ENCODE data around the gene TRPM3.
"Not testable (repeated sequence)": the region's sequence is repeated elsewhere in the genome, so short reads cannot be mapped to it uniquely, and the experiment has no call there.

The TRPM3 gene

DNA sequence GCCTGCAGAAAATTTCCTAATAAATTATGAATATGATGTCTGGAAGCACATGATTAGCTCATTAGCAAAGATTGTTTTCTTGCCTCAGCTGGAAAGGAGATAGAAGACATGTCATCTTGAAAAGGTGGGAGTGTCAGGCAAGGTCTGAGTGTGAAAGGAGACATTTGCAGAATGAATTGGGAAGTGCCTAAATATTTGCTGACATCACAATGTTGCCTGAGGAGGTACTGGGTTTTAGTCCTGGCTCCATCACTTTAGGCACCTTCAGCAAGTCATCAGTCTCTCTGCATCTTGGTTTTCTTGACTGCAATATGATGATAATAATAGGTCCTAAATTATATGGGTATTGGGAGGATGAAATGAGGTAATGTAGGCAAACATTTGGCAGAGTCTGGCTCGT lies 140.1 kb downstream of the TRPM3 start:
- H3K27ac Mint-ChIP-seq, result no peak overlapping the region
- H3K36me3 Mint-ChIP-seq (ENCODE audit: low read depth), result no peaks in the 10 kb centered on the region
- H3K27me3 Mint-ChIP-seq (ENCODE audit: low read depth, poor library complexity), result no peaks in the 10 kb centered on the region
- H3K4me1 Mint-ChIP-seq, result peaks cover 15% of the 10 kb centered on the region
- no peak for DNase-seq
- peaks cover 12% of the 10 kb centered on the region for H3K9me3 Mint-ChIP-seq
- H3K4me3 Mint-ChIP-seq, result no peak overlapping the region
- TF ChIP-seq, protein P1, sequence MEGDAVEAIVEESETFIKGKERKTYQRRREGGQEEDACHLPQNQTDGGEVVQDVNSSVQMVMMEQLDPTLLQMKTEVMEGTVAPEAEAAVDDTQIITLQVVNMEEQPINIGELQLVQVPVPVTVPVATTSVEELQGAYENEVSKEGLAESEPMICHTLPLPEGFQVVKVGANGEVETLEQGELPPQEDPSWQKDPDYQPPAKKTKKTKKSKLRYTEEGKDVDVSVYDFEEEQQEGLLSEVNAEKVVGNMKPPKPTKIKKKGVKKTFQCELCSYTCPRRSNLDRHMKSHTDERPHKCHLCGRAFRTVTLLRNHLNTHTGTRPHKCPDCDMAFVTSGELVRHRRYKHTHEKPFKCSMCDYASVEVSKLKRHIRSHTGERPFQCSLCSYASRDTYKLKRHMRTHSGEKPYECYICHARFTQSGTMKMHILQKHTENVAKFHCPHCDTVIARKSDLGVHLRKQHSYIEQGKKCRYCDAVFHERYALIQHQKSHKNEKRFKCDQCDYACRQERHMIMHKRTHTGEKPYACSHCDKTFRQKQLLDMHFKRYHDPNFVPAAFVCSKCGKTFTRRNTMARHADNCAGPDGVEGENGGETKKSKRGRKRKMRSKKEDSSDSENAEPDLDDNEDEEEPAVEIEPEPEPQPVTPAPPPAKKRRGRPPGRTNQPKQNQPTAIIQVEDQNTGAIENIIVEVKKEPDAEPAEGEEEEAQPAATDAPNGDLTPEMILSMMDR (IDR thresholded peaks at IDR 0.05), result no peak

DNA sequence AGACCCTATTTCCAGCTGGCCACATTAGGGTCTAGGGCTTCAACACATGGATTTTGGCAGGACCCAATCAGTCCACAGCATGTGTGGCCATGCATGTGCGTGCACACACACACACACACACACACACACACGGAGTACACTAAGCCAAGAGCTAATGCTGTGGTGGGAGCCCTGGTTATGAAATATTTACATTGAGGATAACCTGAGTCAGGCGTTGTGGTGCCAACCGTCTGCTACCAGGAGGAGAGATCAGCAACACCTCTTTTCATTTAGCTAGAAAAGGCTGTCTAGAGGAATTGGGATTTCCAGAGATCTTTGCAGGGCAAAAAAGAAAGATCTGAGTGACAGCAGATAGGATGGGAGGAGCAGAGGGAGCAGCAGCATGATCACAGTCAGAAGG lies 141.5 kb downstream of the TRPM3 start:
- Mint-ChIP-seq H3K4me1 (peaks cover 15% of the 10 kb centered on the region), H3K36me3 (ENCODE audit: low read depth) (no peaks in the 10 kb centered on the region), H3K4me3 (no peak overlapping the region), H3K27ac (peak overlapping the region; percentile 14), H3K27me3 (ENCODE audit: low read depth, poor library complexity) (no peaks in the 10 kb centered on the region), H3K9me3 (peaks cover 9% of the 10 kb centered on the region)
- no peak for DNase-seq
- TF ChIP-seq, protein P1 (IDR thresholded peaks at IDR 0.05), result no peak

DNA sequence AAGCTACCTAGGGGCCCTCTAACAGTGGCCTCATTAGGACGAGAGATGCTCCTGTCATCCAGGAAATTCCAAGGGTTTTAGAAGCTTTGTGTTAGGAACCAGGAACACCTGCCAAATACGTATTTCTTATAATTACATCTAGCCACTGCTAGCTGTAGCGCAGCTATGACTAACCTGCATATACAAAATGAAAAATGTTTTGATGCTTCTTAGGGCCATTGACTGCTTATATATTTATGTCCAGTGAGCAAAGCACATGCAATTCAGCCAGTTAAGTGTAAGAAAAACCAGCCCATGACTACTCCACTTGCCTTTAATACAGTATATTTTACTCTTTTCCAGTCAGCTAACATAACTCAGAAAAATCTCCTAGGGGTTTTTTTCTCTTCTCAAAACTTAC lies 143.3 kb downstream of the TRPM3 start:
- Mint-ChIP-seq H3K27ac (no peak overlapping the region), H3K9me3 (no peaks in the 10 kb centered on the region), H3K4me1 (peaks cover 15% of the 10 kb centered on the region), H3K27me3 (ENCODE audit: low read depth, poor library complexity) (no peaks in the 10 kb centered on the region), H3K4me3 (no peak overlapping the region), H3K36me3 (ENCODE audit: low read depth) (no peaks in the 10 kb centered on the region)
- TF ChIP-seq, protein P1 (IDR thresholded peaks at IDR 0.05), result no peak
- no peak for DNase-seq

DNA sequence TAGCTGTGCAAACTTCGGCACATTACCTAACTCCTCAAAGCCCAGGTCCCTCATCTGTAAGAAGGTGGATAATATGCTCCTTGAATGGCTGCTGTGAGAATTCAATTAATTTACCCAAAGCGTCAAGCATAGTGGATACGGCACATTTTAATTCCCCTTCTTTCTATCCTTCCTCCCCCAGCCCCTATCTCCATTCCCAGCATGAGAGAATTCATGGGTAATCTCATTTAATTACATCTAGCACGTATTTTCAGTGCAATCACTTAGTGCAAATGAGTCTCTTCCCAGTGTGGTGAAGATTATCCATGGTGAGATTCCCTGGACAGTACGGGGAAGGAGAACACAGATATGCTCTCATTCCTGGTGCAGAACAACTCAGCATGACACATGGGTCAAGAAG lies 145.6 kb downstream of the TRPM3 start:
- DNase-seq, result no peak
- Mint-ChIP-seq H3K36me3 (ENCODE audit: low read depth) (no peaks in the 10 kb centered on the region), H3K27me3 (ENCODE audit: low read depth, poor library complexity) (no peaks in the 10 kb centered on the region), H3K27ac (no peak overlapping the region), H3K4me3 (no peak overlapping the region), H3K9me3 (no peaks in the 10 kb centered on the region), H3K4me1 (peaks cover 10% of the 10 kb centered on the region)
- TF ChIP-seq, protein P1 (IDR thresholded peaks at IDR 0.05), result no peak

DNA sequence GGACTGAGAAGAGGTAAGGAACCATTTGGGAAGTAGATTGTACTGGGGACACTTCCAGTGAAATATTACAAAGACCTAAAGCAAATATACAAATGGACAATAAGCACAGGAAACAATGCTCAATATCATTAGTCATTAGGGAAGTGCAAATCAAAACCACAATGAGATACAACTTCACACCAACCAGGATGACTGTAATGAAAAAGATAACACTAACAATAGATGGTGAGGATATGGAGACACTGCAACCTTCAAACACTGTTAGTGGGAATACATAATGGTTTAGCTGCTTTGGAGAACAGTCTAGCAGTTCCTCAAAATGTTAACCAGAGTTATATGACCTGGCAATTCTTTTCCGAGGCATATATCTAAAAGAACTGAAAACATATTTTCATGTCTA lies 149.7 kb downstream of the TRPM3 start:
- no peak overlapping the region for H3K4me3 Mint-ChIP-seq
- H3K36me3 Mint-ChIP-seq (ENCODE audit: low read depth), result no peaks in the 10 kb centered on the region
- H3K9me3 Mint-ChIP-seq, result no peaks in the 10 kb centered on the region
- TF ChIP-seq, protein P1 (IDR thresholded peaks at IDR 0.05), result no peak
- H3K27me3 Mint-ChIP-seq (ENCODE audit: low read depth, poor library complexity), result no peaks in the 10 kb centered on the region
- no peak overlapping the region for H3K27ac Mint-ChIP-seq
- H3K4me1 Mint-ChIP-seq, result no peaks in the 10 kb centered on the region
- DNase-seq, result no peak

DNA sequence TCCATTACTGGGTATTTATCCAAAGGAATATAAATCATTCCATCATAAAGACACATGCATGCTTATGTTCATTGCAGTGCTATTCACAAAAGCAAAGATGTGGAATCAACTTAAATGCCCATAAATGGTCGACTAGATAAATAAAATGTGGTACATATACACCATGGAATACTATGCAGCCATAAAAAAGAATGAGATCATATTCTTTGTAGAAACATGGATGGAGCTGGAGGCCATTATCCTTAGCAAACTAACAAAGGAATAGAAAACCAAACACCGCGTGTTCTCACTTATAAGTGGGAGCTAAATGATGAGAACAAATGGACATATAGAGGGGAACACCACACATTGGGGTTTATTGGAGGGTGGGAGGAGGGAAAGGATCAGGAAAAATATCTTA lies 155.0 kb downstream of the TRPM3 start:
- H3K9me3 Mint-ChIP-seq; DNase-seq; H3K4me1 Mint-ChIP-seq; H3K27me3 Mint-ChIP-seq (ENCODE audit: low read depth, poor library complexity); H3K27ac Mint-ChIP-seq; H3K4me3 Mint-ChIP-seq; H3K36me3 Mint-ChIP-seq (ENCODE audit: low read depth): not testable (repeated sequence)

All from nephron progenitor cell (in vitro differentiated cells).